Measurements from ENCODE around the gene ZNHIT1. TPM values are rescaled to one million over a fixed set of nuclear protein-coding genes. Genes with fewer than 3 reads are reported as not detected.

Gene ZNHIT1
- total RNA-seq, 4 donors from 2014 or later: 76.2 to 97.8 (median 88.6) TPM

DNA sequence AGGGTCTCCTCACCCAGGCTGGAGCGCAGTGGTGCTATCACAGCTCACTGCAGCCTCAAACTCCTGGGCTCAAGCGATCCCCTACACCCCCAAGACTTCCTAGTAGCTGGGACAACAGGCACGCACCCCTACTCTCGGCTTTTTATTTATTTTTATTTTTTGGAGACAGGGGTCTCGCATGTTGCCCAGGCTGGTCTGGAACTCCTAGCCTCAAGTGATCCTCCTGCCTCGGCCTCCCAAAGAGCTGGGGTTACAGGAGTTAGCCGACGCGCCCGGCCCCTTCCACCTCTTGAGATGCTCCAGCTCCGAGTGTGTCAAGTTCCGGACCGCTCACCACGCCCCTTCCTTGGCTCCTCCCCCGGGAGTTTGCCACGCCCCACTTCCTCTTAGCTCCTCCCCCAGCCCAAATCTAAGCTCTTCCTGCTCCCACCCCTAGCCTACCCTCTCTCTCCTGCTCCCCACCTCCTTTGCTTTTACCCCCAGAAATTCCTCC, 44.2 kb upstream of the ZNHIT1 start:
- TF ChIP-seq POLR2AphosphoS5 (IDR thresholded peaks at IDR 0.05) (no peak), EP300 (IDR thresholded peaks at IDR 0.05) (no peak)
- TF ChIP-seq, protein P1, sequence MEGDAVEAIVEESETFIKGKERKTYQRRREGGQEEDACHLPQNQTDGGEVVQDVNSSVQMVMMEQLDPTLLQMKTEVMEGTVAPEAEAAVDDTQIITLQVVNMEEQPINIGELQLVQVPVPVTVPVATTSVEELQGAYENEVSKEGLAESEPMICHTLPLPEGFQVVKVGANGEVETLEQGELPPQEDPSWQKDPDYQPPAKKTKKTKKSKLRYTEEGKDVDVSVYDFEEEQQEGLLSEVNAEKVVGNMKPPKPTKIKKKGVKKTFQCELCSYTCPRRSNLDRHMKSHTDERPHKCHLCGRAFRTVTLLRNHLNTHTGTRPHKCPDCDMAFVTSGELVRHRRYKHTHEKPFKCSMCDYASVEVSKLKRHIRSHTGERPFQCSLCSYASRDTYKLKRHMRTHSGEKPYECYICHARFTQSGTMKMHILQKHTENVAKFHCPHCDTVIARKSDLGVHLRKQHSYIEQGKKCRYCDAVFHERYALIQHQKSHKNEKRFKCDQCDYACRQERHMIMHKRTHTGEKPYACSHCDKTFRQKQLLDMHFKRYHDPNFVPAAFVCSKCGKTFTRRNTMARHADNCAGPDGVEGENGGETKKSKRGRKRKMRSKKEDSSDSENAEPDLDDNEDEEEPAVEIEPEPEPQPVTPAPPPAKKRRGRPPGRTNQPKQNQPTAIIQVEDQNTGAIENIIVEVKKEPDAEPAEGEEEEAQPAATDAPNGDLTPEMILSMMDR (IDR thresholded peaks at IDR 0.05): no peak
- peak overlapping the region in 1 of 2 donors; percentile 11 for H3K4me3 ChIP-seq
- no peaks in the 10 kb centered on the region for H3K36me3 ChIP-seq
- no peak overlapping the region for H3K27ac ChIP-seq
- no peak for ATAC-seq
- no peaks in the 10 kb centered on the region for H3K9me3 ChIP-seq
- H3K27me3 ChIP-seq: peaks cover 100% of the 10 kb centered on the region
- WGBS, 2 donors (ENCODE audit: low coverage in 1 of 2): 6 to 12% methylated on average over 10 to 16 of the region's 16 CpGs
- peaks cover 0 to 41% (median 23%) of the 10 kb centered on the region in 3 donors for H3K4me1 ChIP-seq

DNA sequence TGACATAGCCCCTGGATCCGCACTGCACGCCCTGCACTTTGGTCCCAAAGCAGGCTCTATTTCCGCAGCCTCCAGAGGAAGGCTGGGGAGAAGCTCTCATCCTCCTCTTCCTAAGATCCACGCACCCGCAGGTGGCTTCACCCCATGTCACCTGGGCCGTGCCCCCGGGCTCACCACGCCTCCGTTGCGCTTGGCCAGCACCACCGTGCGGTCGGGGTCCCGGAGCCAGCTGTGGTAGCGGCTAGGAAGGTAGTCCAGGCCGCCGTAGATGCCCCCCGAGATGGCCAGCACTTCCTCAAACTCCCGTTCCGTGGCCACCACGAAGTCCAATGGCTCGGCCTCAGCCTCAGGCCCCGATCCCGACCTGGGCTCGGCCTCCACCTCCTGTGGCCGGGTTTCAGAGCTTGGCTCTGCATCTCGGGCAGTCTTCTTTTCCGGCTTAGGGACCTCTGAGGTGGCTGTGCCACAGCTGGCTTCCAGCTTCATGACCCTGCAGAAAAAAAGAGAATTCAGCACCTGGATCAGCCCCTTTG, 43.6 kb upstream of the ZNHIT1 start:
- no peak overlapping the region for H3K27ac ChIP-seq
- peaks cover 0 to 46% (median 23%) of the 10 kb centered on the region in 3 donors for H3K4me1 ChIP-seq
- H3K27me3 ChIP-seq: peaks cover 100% of the 10 kb centered on the region
- 0% methylated on average over 11 of the region's 28 CpGs; no CpG with 5 or more reads in 1 of the 2 donors for WGBS, 2 donors (ENCODE audit: low coverage in 1 of 2)
- H3K4me3 ChIP-seq: no peak overlapping the region
- H3K9me3 ChIP-seq: no peaks in the 10 kb centered on the region
- no peaks in the 10 kb centered on the region for H3K36me3 ChIP-seq
- no peak for ATAC-seq
- TF ChIP-seq, protein P1 (IDR thresholded peaks at IDR 0.05): no peak
- no peak for TF ChIP-seq POLR2AphosphoS5 (IDR thresholded peaks at IDR 0.05)
- TF ChIP-seq POLR2A (IDR thresholded peaks at IDR 0.05): no peak
- TF ChIP-seq EP300 (IDR thresholded peaks at IDR 0.05): no peak

- 20% methylated on average over 2 to 3 of the region's 3 CpGs for WGBS, 2 donors (ENCODE audit: low coverage in 1 of 2)
- ATAC-seq: no peak
- Histone ChIP-seq H3K27ac (no peak overlapping the region), H3K4me1 (peaks cover 0 to 49% (median 22%) of the 10 kb centered on the region in 3 donors), H3K4me3 (no peak overlapping the region), H3K9me3 (no peaks in the 10 kb centered on the region), H3K27me3 (peaks cover 100% of the 10 kb centered on the region), H3K36me3 (no peaks in the 10 kb centered on the region)
- TF ChIP-seq EP300 (IDR thresholded peaks at IDR 0.05) (no peak), POLR2A (IDR thresholded peaks at IDR 0.05) (no peak), POLR2AphosphoS5 (IDR thresholded peaks at IDR 0.05) (no peak)
- TF ChIP-seq, protein P1 (IDR thresholded peaks at IDR 0.05): no peak
Measured at GRCh38 chr7:101175664-101176063, 42.3 kb upstream of the ZNHIT1 start.

GRCh38 chr7:101177644-101178043, 40.3 kb upstream of the ZNHIT1 start:
- TF ChIP-seq POLR2A (IDR thresholded peaks at IDR 0.05) (no peak), POLR2AphosphoS5 (IDR thresholded peaks at IDR 0.05) (no peak), EP300 (IDR thresholded peaks at IDR 0.05) (no peak)
- TF ChIP-seq, protein P1 (IDR thresholded peaks at IDR 0.05): no peak
- WGBS, 2 donors (ENCODE audit: low coverage in 1 of 2): no CpG with 5 or more reads among the region's 2 CpGs
- Histone ChIP-seq H3K9me3 (no peaks in the 10 kb centered on the region), H3K27me3 (peaks cover 100% of the 10 kb centered on the region), H3K4me1 (peaks cover 0 to 33% (median 13%) of the 10 kb centered on the region in 3 donors), H3K36me3 (no peaks in the 10 kb centered on the region), H3K27ac (no peak overlapping the region), H3K4me3 (no peak overlapping the region)
- ATAC-seq: no peak

DNA sequence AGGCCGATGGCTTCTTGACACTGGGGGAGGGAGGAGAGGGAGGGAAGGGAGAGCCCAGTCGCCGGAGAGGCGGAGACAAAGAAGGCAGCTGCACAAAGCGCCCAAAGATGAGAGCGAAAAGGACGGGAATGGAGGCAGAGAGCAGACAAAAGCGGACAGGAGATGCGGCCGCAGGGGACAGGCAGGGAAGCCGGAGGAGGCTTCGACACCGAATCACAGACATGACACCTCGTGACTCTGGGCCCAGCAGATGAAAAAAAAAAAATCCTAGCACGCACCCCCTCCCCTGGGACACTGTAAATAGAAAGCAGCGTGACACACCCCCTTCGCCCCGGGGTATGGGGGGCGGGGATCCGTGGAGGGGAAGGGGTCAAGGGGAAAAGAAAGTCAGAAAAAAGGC, 38.8 kb upstream of the ZNHIT1 start:
- Histone ChIP-seq H3K4me3 (no peak overlapping the region), H3K27ac (no peak overlapping the region), H3K9me3 (no peaks in the 10 kb centered on the region), H3K4me1 (peaks cover 0 to 19% (median 5%) of the 10 kb centered on the region in 3 donors), H3K27me3 (peaks cover 100% of the 10 kb centered on the region), H3K36me3 (no peaks in the 10 kb centered on the region)
- ATAC-seq: no peak
- 1 to 2% methylated on average over 12 to 17 of the region's 20 CpGs for WGBS, 2 donors (ENCODE audit: low coverage in 1 of 2)
- TF ChIP-seq, protein P1 (IDR thresholded peaks at IDR 0.05): no peak
- no peak for TF ChIP-seq POLR2AphosphoS5 (IDR thresholded peaks at IDR 0.05)
- TF ChIP-seq POLR2A (IDR thresholded peaks at IDR 0.05): no peak
- no peak for TF ChIP-seq EP300 (IDR thresholded peaks at IDR 0.05)

Data from gastroesophageal sphincter (tissue), 4 donors.